ENCODE results near the gene DNHD1.
A peak's percentile ranks its signal among the peaks of the same experiment; 100 is the strongest.

The DNHD1 gene

DNA sequence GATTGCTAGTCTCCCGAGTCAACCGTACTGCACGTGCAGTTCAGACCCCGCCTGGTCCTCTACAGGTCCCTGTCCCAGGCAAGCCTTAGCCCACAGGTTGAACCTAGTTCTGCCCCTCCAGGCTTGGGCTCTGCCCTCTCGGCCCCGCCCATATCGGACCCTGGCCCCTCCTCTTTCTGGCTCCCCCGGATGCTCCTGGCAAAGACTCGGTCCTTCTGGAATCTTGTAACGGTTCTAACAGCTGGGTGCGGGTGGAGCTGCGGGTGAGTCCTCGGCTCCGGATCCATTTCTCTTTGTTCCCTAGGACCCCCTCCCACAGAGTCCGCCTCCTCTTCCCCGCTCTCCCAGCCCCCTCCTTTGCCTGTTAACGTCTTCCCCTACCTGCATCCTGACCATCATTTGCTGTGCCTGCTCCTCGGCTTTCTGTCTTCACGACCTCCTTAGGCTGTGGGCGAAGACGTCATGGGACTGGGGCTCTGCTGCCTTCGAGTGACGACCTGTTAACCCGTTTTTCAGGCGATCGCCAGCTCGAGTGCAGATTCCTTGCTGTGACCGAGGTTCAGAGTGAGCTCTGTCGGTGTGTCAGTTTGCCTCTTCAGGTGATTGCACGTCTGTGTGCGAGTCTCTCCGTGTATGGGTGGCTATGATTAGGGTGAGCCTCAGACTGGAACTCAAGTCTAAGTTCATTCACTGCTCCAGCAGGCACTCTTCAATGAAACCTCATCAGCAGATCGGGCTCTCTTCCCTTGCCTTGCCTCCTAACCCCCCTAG lies at the start of gene DNHD1:
TSS of gene DNHD1 (plus strand) at position 212 of the 771 bp plus-strand sequence. CDS start 936 bp downstream, outside the sequence.
- no peak within 1 kb of the TSS for H3K27ac ChIP-seq
- TF ChIP-seq ZFX (IDR thresholded peaks at IDR 0.05) (no peak), CTCF (conservative IDR thresholded peaks at IDR 0.05) (no peak)

DNA sequence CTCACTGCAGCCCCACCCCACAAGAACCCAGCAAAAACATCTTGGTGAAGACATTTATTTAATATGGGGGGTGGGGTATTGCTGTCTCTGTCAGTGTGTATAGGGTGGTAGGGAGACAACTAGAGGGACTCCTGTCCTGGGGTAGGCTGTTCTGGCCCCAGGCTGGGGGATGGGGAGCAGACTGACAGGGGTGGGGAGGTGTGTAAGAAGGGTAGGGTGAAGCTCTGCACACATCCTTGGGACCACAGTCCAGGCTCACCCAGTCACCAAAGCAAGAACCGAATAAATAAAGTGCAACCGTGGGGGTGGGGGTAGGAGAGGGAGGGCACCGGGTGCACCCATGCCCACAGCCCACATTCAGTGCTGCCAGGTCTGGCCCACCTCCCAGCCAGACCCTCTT lies 48.5 kb upstream of the DNHD1 start:
- H3K27ac ChIP-seq, result no peak overlapping the region
- no peak for TF ChIP-seq ZFX (IDR thresholded peaks at IDR 0.05)

DNA sequence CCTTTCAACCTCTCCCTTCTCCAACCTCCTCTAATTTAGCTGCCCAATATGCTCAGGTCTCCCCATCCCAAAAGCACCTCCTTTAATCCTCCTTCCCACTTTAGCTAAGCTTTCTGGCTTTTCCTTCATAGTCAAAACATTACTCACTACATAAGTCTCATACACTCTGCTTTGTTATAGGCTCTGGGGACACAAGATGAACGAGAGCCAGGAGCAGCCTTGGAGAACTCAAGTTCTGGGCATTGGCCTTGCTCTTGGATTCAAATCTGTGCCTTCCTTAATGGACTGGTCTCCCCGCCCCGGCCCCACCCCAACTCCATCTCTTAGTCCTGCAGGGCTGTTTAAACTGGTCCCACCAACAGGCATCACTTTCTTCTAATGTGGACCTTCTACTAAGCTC lies 44.9 kb upstream of the DNHD1 start:
- no peak for TF ChIP-seq CTCF (conservative IDR thresholded peaks at IDR 0.05)
- no peak for TF ChIP-seq ZFX (IDR thresholded peaks at IDR 0.05)
- H3K27ac ChIP-seq, result no peak overlapping the region

DNA sequence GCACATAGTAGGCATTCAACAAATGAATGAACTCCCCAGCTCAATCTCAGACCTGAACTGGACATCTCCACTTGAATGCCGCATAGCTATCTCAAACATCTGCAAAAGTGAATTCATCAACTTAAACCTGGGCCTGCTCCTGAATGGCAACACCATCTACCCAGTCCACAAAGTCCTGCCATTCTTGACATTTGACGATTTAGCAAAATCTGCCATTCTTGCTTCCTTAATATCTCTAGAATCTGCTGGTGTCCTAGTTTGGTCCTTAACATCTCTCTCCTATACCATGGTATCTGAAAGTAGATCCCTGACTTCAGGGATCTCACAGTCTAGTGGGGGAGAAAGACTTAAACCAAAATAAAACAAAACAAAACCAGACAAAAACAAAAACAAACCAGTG lies 43.9 kb upstream of the DNHD1 start:
- TF ChIP-seq CTCF (conservative IDR thresholded peaks at IDR 0.05) (no peak), ZFX (IDR thresholded peaks at IDR 0.05) (no peak)
- no peak overlapping the region for H3K27ac ChIP-seq

- no peak for TF ChIP-seq CTCF (conservative IDR thresholded peaks at IDR 0.05)
- no peak for TF ChIP-seq ZFX (IDR thresholded peaks at IDR 0.05)
- H3K27ac ChIP-seq, result no peak overlapping the region
These were observed 42.0 kb upstream of the DNHD1 start for GRCh38 chr11:6455070-6455469.

- H3K27ac ChIP-seq, result 0 out of 2 replicates have a peak overlapping the region, but pooled peaks have one; percentile 7
- no peak for TF ChIP-seq ZFX (IDR thresholded peaks at IDR 0.05)
- no peak for TF ChIP-seq CTCF (conservative IDR thresholded peaks at IDR 0.05)
These were observed 40.6 kb upstream of the DNHD1 start for GRCh38 chr11:6456361-6457073.

DNA sequence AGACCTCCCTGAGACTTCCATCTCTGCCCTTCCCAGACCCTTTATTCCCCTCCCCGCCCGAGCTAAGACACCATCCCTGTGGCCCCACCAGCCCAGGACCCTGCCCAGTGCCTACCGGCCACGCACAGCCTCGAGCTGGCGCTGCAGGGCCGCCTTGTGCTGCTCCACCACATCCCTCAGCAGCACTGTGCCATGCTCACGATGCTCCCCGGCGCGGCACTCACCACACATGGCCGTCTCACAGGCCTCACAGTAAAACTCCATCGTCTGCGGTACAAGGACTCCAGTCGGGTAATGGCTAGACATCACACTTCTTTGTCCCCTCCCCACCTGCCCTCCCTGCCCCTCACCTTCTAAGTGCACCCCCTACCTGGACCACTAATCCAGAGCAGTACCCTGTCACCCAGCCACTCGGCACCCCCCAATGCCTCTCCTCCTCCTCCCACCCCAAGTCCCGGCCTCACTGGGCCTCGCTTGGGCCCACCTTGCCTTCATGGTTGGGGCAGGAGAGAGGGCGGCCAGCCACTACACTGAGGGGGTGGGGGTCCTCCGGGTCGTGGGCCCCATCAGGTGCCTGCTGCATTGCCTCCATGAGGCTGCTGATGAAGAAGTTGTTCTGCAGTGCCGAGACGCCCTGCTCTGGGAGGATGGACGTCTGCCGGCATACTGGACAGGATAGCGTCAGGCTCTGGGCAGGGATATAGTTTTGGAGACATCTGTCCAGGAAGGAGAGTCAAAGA lies 39.3 kb upstream of the DNHD1 start:
- TF ChIP-seq CTCF (conservative IDR thresholded peaks at IDR 0.05) (no peak), ZFX (IDR thresholded peaks at IDR 0.05) (no peak)
- no peak overlapping the region for H3K27ac ChIP-seq
